H1 (cell line): ENCODE results near the gene UBR3. TPM values are rescaled to one million over a fixed set of nuclear protein-coding genes. Genes with fewer than 3 reads are reported as not detected.

ENCODE experiments used
- BCL11A ChIP-seq, 2 experiments: IDR thresholded peaks; one replicate each; pipeline ENCODE4 v1.6.1; 2011; ENCODE audit warnings: low read depth in 2 of 2, low read length in 2 of 2, mild to moderate bottlenecking in 2 of 2
- CBX5 ChIP-seq: fragments of 300-800, 300-1000 bp; sonication (generic); IDR thresholded peaks from 2 replicates; pipeline ENCODE4 v1.7.1; 2016; ENCODE audit warnings: antibody characterized with exemption, low read length, low read depth
- POLR2A ChIP-seq, 2 experiments: IDR thresholded peaks; 1 replicate in 1 of 2; 2 replicates in 1 of 2; pipeline ENCODE4 v1.6.1; 2011; ENCODE audit warnings: low read depth in 2 of 2, low read length in 2 of 2, mild to moderate bottlenecking in 2 of 2; ENCODE audit errors: control extremely low read depth in 1 of 2
- TBP ChIP-seq: IDR thresholded peaks from 2 replicates; pipeline ENCODE4 v1.6.1; 2011; ENCODE audit warnings: low read depth, low read length, improper control_type of control experiment
- polyA plus RNA-seq, 7 experiments: library from polyadenylated mRNA; depleted of rRNA in 3 of 7; stranded (reverse) in 5 of 7; unstranded in 2 of 7; fragments of >200 nt in 5 of 7; fragments of 200-250 nt in 2 of 7; gene quantifications; 1 replicate in 5 of 7; 2 replicates in 1 of 7; 4 replicates in 1 of 7; pipeline versions ENCODE4 v1.2.1 to v1.2.3, GENCODE V29; 2011 to 2013; ENCODE audit warnings: missing spikeins in 2 of 7, mixed read lengths in 2 of 7
- total RNA-seq: library from RNA; stranded (reverse); fragmentation: NEBNext Ultra II Directional; extraction: Animal tissue kit (Norgen Biotek cat#: 25700); gene quantifications from 2 replicates; pipeline ENCODE4 v1.2.1, GENCODE V29; 2021
- TF ChIP-seq, protein P1 (sequence below): IDR thresholded peaks from 2 replicates; pipeline ENCODE4 v1.6.1; 2012; ENCODE audit warnings: low read length, inconsistent platforms
- TF ChIP-seq, protein P2 (sequence below): IDR thresholded peaks from 2 replicates; pipeline ENCODE4 v1.6.1; 2011; ENCODE audit warnings: low read depth, mild to moderate bottlenecking, low read length; ENCODE audit not compliant: insufficient read depth

UBR3 gene
- total and polyA plus RNA-seq, 2 of the 8 experiments (the other 6 are each of a cell fraction or from before 2014, with no cell fraction given), result 3.7 to 17.7 TPM

DNA sequence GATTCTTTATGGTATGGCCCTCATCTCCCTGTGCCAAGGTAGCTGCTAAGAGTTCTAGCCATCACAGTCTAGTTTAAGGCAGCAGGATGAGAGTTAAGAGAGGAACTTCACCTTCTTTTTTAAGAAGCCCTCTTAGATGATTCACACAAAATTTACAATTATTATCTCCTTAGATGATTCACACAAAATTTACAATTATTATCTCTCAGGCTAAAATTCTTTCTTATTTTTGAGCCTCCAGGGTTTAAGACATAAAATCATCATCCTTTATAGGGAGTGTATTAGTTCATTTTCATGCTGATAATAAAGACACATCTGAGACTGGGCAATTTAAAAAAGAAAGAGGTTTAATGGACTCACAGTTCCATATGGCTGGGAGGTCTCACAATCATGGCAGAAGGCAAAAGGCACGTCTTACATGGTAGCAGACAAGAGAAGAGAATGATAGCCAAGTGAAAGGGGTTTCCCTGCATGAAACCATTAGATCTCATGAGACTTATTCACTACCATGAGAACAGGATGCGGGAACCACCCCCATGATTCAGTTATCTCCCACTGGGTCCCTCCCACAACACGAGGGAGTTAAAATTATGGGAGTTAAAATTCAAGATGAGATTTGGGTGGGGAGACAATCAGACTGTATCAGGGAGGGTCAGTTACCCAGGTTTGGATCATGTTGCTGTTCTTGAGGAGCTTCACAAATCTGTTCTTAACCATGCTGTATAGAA is 217.7 kb downstream of the UBR3 start (continued):
- TF ChIP-seq, protein P1, sequence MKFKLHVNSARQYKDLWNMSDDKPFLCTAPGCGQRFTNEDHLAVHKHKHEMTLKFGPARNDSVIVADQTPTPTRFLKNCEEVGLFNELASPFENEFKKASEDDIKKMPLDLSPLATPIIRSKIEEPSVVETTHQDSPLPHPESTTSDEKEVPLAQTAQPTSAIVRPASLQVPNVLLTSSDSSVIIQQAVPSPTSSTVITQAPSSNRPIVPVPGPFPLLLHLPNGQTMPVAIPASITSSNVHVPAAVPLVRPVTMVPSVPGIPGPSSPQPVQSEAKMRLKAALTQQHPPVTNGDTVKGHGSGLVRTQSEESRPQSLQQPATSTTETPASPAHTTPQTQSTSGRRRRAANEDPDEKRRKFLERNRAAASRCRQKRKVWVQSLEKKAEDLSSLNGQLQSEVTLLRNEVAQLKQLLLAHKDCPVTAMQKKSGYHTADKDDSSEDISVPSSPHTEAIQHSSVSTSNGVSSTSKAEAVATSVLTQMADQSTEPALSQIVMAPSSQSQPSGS, result no peak
- no peak for TF ChIP-seq CBX5
- TF ChIP-seq, protein P2, sequence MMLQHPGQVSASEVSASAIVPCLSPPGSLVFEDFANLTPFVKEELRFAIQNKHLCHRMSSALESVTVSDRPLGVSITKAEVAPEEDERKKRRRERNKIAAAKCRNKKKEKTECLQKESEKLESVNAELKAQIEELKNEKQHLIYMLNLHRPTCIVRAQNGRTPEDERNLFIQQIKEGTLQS, result no peak
- TF ChIP-seq POLR2A (IDR thresholded peaks at IDR 0.05; ENCODE audit: control extremely low read depth in 1 of 2, low read depth in 2 of 2, low read length in 2 of 2), result no peak
- no peak for TF ChIP-seq BCL11A (IDR thresholded peaks at IDR 0.05; ENCODE audit: low read depth in 2 of 2, low read length in 2 of 2)
- no peak for TF ChIP-seq TBP
- TF ChIP-seq, all 59 proteins: peak for 0
